Muscle layer of duodenum (tissue), 2 donors: ENCODE data around the gene REXO1.

Source experiments
- H3K27ac ChIP-seq: one replicate; pipeline ENCODE4 v1.7.0; 2013; ENCODE audit warnings: mild to moderate bottlenecking, low read length
- H3K27me3 ChIP-seq: one replicate; pipeline ENCODE4 v1.7.0; 2013; ENCODE audit warnings: low read depth, mild to moderate bottlenecking, control low read depth, low read length
- H3K36me3 ChIP-seq, 2 donors: one replicate each; pipeline ENCODE4 v1.7.0; 2013; ENCODE audit warnings: low read length in 2 of 2, control low read depth in 1 of 2, mild to moderate bottlenecking in 1 of 2; ENCODE audit not compliant: insufficient read depth in 2 of 2, control insufficient read depth in 1 of 2
- H3K4me1 ChIP-seq, 2 donors: one replicate each; pipeline ENCODE4 v1.7.0; 2013; ENCODE audit warnings: low read length in 2 of 2, mild to moderate bottlenecking in 2 of 2, control low read depth in 1 of 2, moderate library complexity in 1 of 2; ENCODE audit not compliant: insufficient read depth in 2 of 2, control insufficient read depth in 1 of 2
- H3K4me3 ChIP-seq, 2 donors: one replicate each; pipeline ENCODE4 v1.7.0; 2013; ENCODE audit warnings: low read length in 2 of 2, low read depth in 1 of 2, mild to moderate bottlenecking in 1 of 2
- H3K9me3 ChIP-seq, 2 donors: one replicate each; pipeline ENCODE4 v1.7.0; 2013; ENCODE audit warnings: low read length in 2 of 2, control low read depth in 1 of 2, mild to moderate bottlenecking in 1 of 2; ENCODE audit not compliant: control insufficient read depth in 1 of 2
- donor health status: healthy.

The REXO1 gene

DNA sequence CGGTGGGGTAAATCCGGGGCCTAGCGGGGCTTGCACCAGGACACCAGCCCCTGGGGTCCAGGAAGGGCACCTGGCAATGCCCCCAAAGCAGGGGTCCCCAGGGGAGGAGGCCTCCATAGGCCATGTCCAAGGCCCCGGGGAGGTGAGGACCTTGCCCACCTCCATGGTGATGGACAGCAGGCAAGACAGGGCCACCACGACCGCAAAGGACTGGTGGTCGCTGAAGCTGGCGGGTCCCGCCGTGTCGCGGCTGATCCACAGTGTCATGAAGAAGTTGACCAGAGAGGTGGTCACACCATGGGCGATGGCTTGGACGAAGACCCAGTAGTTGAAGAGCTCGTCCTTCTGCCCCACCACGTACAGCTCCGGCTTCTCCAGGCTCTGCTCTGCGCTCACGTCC lies 63.0 kb downstream of the REXO1 start:
- Histone ChIP-seq H3K27ac (no peak overlapping the region), H3K27me3 (peaks cover 14% of the 10 kb centered on the region), H3K4me1 (peaks cover 0 to 3% of the 10 kb centered on the region in 2 donors), H3K36me3 (no peaks in the 10 kb centered on the region), H3K4me3 (no peak overlapping the region), H3K9me3 (peaks cover 4 to 12% of the 10 kb centered on the region in 2 donors)

DNA sequence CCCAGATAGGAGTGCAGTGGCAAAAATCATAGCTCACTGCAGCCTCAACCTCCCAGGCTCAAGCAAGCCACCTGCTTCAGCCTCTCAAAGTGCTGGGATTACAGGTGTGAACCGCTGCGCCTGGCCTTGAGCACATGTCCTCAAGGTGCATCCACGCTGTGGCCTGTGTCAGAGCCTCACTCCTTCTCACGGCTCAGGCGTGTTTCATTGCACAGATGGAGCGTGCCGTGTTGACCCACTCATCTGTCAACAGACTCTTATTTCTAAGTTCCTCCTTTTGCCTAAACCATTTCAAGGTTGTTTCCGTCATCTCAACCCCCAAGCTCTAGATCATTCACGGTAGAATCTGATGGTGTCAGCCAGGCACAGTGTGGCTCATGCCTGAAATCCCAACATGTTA lies 64.4 kb downstream of the REXO1 start:
- no peak overlapping the region for H3K4me3 ChIP-seq
- no peaks in the 10 kb centered on the region for H3K36me3 ChIP-seq
- H3K27ac ChIP-seq = no peak overlapping the region
- H3K9me3 ChIP-seq = peaks cover 4 to 12% of the 10 kb centered on the region in 2 donors
- H3K27me3 ChIP-seq = peaks cover 25% of the 10 kb centered on the region
- no peaks in the 10 kb centered on the region for H3K4me1 ChIP-seq

DNA sequence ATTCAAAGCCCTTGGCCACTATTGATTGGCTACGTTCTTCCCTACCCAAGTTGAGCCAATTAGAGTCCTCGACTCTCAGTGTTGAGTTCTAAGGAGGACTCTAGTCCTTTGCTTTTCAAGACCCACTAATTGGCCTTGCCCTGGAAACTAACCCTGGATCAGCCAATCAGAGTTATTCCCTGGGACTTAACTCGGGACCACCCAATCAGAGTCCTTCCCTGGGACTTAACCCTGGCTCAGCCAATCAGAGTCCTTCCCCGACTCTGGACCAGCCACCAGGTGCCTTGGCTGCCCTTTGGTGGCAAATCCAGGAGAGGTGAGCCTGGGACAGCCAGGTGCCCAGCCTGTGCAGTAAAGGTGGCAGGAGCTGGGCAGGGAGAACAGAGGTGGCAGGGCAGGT lies 64.9 kb downstream of the REXO1 start:
- Histone ChIP-seq H3K27me3 (peaks cover 22% of the 10 kb centered on the region), H3K4me1 (no peaks in the 10 kb centered on the region), H3K27ac (no peak overlapping the region), H3K9me3 (peaks cover 4 to 12% of the 10 kb centered on the region in 2 donors), H3K36me3 (no peaks in the 10 kb centered on the region), H3K4me3 (no peak overlapping the region)

DNA sequence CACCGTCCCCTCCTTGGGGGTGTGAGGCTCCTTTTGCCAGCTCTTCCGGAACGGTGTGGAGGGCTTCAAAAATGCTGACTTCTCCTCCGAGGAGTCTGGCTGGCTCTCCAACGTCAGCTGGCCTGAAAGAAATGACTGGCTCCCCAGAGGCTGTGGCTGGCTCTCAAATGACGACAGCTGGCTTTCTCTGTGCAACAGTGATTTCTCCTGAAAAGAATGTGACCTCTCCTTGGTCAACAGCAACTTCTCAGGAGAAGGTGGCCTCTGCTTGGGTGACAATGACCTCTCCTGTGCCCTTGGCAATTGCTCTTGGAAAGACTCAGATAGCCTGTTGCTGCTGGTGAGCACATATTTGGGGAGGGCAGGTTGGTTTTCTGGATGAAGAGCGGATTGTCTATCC lies 65.8 kb downstream of the REXO1 start:
- Histone ChIP-seq H3K4me3 (no peak overlapping the region), H3K27ac (no peak overlapping the region), H3K27me3 (peaks cover 22% of the 10 kb centered on the region), H3K36me3 (no peaks in the 10 kb centered on the region), H3K9me3 (peaks cover 4 to 12% of the 10 kb centered on the region in 2 donors), H3K4me1 (no peaks in the 10 kb centered on the region)

DNA sequence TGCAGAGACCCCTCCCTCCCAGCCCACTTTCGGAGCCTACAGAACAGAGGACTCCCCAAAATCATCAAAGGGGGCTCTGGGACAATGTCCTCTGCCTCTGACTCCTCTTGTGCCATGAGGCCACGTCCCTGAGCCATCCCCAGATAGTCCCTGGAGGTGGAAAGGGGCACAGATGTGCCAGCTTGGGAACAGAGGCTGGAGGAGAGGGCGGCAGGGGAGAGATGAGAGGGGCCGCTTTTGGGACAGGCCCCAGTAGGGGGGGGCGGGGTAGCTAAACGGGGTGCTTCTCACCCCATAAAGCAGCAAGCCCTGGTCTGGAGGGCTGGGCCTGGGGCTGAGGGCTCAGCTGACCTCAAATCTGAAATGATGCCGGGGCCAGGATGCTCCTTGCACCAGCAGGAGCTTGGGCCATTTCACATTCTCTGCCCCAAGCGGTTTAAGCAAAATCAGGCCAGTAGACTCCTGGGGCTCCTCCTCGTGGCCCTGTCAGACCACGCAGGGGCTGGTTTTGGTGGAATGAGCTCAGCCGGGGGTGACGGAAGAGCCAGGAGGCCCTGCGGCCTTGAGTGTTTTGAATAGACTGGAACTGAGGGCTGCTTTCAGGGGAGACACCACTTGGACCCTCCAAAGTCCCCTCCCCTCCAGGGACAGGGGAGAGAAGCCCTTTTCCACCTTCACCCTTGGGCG lies 67.9 kb downstream of the REXO1 start:
- no peaks in the 10 kb centered on the region for H3K4me1 ChIP-seq
- no peak overlapping the region for H3K27ac ChIP-seq
- H3K27me3 ChIP-seq = peaks cover 38% of the 10 kb centered on the region
- H3K36me3 ChIP-seq = no peaks in the 10 kb centered on the region
- H3K9me3 ChIP-seq = peaks cover 4 to 12% of the 10 kb centered on the region in 2 donors
- no peak overlapping the region for H3K4me3 ChIP-seq

DNA sequence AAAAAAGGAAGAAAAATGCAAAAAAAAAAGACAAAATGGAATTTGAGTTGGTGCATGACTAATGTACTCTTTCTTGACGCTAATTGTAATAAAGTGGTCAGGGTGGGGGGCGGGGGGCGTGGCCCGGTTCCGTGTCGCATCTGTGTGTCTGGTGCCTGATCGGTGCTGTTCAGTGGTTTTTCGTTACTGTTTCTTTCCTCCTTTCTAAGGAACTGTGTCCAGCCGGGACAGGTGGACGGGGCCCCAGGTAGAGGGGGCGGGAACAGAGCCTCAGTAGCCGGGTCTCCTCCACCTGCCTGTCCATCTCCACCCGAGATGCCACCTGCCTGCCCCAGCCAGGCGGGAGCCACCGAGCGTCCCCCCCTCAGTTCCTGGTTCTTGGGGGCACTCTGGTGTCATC lies 68.7 kb downstream of the REXO1 start:
- Histone ChIP-seq H3K27ac (no peak overlapping the region), H3K9me3 (peaks cover 10 to 12% of the 10 kb centered on the region in 2 donors), H3K27me3 (peaks cover 45% of the 10 kb centered on the region), H3K4me3 (no peak overlapping the region), H3K4me1 (no peaks in the 10 kb centered on the region), H3K36me3 (no peaks in the 10 kb centered on the region)

DNA sequence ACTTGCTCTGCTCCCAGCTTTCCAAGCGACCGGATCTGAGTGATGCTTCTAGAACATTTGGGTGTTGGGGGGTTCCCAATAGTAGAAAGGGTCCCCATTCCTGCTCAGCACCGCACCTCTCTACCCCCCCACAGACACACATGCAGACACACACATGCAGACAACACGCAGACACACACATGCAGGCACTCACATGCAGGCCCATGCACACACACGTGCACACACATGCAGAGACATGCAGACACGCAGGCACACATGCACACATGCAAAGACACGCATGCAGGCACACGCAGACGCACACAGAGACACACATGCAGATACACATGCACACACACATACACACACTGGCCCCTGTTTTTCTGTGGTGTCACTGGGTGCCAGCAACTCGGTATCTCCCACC lies 71.1 kb downstream of the REXO1 start:
- Histone ChIP-seq H3K4me1 (no peaks in the 10 kb centered on the region), H3K27me3 (peaks cover 57% of the 10 kb centered on the region), H3K9me3 (peaks cover 6 to 10% of the 10 kb centered on the region in 2 donors), H3K27ac (no peak overlapping the region), H3K36me3 (no peaks in the 10 kb centered on the region), H3K4me3 (no peak overlapping the region)

DNA sequence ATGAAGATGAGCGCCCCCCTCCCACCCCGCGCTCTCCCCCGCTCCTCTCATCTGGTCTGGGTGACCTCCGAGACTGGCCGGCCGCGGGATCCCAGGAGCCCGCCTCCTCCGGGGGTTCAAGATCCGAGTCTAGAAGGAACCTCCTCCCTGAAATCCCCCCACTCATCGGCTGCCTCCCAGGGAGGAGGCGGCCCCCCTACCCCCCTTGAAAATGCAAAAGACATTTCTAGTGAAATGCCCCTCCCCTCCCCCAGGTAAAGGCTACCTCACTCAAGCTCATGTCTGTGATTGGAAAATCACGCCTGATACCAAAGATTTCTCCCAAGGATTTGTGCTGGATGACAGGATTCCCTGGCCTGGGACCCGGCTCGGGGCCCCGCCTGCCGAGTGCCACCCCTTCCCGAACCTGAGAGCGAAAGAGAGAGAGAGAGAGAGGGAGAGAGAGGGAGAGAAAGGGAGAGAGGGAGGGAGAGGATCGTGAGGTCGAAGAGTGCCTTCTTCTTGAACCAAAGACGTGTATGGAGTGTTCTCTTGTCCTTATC lies 71.6 kb downstream of the REXO1 start:
- no peak overlapping the region for H3K27ac ChIP-seq
- H3K27me3 ChIP-seq = peaks cover 57% of the 10 kb centered on the region
- no peak overlapping the region for H3K4me3 ChIP-seq
- peaks cover 1 to 7% of the 10 kb centered on the region in 2 donors for H3K9me3 ChIP-seq
- H3K4me1 ChIP-seq = no peaks in the 10 kb centered on the region
- no peaks in the 10 kb centered on the region for H3K36me3 ChIP-seq

DNA sequence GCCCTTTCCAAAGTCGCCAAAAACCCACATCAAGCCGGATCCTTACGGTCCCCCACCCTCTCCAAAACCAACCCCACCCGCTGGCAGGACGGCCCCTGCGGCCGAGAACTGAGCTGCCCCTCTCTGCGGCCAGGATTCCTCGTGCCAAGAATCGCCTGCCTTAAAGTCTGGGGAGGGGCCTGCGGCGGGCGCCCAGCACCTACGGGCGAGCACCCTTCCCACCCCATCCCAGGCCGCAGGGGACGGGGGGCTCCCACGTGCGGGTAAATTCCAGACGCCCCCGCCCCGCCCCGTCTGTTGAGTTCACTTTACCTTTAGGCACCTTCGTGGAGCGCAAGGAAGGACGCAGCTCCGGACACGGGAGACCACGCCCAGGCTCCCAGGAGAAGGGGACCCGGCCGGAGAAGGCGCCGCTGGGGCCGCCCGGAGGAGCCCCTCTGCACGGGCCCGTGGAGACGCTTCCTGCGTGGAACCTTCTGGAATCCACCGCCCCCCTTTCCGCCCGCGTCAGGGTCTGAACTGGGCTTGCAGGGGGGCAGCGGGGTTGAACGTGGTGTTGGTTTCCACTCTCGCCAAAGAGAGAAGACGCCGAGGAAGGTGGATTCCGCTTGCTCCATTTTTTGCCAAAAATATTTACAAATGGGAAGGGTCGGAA lies 72.2 kb downstream of the REXO1 start:
- Histone ChIP-seq H3K9me3 (peaks cover 4 to 10% of the 10 kb centered on the region in 2 donors), H3K27ac (no peak overlapping the region), H3K36me3 (no peaks in the 10 kb centered on the region), H3K27me3 (peaks cover 57% of the 10 kb centered on the region), H3K4me1 (no peaks in the 10 kb centered on the region), H3K4me3 (no peak overlapping the region)

DNA sequence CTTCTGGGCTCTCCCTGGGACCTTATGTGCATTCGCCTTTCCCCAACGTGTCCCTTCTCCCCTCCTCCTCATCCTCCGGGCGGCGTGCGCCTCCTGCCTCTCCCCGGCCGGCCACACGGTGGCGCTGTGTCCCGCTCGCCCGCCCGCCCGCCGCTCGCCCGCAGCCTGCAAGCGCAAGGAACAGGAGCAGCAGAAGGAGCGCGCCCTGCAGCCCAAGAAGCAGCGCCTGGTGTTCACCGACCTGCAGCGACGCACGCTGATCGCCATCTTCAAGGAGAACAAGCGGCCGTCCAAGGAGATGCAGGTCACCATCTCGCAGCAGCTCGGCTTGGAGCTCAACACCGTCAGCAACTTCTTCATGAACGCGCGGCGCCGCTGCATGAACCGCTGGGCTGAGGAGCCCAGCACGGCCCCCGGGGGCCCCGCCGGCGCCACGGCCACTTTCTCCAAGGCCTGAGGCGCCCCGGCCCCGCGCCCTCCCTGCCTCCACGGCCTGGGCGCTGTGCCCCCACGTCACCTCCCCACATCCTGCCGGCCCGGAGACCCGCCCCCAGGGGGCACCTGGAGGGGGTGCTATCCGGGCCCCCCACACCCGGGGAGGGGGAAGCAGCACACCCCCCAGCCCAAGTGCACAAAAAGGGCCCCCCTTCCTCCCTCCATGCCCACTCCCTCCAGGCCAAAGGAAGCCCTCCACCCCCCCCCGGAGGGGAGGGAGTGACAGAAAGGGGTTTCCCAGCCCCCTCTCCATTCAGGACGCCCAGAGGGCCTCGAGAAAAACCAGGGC lies 73.1 kb downstream of the REXO1 start:
- Histone ChIP-seq H3K9me3 (peaks cover 12 to 19% of the 10 kb centered on the region in 2 donors), H3K4me3 (no peak overlapping the region), H3K27ac (no peak overlapping the region), H3K4me1 (no peaks in the 10 kb centered on the region), H3K27me3 (peaks cover 52% of the 10 kb centered on the region), H3K36me3 (no peaks in the 10 kb centered on the region)

DNA sequence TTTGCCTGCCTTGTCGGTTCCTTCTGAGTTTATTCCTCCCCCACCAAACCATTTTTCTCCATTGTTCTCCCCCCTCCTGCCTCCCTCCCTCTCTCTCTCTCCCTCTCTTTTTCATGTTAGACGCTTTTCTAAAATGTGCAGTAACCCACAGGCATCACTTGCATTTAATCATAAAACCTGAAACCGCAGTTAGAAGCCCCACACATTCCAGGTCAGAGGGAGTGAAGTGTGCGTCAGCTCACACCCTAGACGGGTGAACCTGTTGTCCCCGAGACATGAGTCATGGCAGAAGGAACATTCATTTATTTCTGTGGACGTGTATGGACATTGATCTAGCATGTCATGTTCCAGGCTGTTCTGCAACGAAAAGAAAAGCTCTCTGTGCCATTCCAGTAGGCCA lies 75.1 kb downstream of the REXO1 start:
- Histone ChIP-seq H3K4me1 (no peaks in the 10 kb centered on the region), H3K27me3 (peaks cover 52% of the 10 kb centered on the region), H3K27ac (no peak overlapping the region), H3K9me3 (peaks cover 12 to 21% of the 10 kb centered on the region in 2 donors), H3K36me3 (no peaks in the 10 kb centered on the region), H3K4me3 (no peak overlapping the region)
